ENCODE data around the gene AP2B1.

AP2B1 gene

DNA sequence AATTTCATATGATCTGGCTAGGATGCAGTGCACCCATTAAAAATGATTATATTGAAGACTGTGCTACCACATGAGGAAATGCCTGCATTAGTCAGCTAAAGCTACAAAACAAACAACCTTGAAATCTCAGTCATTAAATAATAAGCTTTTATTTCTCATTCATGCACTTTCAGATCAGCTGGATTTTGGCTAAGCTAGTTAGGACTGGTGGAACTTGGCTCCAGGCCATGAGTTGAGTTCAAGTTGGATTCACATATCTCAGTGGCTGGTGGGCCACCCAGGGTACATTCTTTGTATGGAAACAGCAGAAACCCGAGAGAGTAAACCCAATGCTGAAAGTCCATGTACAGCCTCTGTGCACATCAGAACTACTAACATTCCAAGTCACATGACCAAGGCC is 43.3 kb upstream of the AP2B1 start:
- DNase-seq (ENCODE audit: extremely low read depth, low read depth) = no peak
- TF ChIP-seq, protein P1, sequence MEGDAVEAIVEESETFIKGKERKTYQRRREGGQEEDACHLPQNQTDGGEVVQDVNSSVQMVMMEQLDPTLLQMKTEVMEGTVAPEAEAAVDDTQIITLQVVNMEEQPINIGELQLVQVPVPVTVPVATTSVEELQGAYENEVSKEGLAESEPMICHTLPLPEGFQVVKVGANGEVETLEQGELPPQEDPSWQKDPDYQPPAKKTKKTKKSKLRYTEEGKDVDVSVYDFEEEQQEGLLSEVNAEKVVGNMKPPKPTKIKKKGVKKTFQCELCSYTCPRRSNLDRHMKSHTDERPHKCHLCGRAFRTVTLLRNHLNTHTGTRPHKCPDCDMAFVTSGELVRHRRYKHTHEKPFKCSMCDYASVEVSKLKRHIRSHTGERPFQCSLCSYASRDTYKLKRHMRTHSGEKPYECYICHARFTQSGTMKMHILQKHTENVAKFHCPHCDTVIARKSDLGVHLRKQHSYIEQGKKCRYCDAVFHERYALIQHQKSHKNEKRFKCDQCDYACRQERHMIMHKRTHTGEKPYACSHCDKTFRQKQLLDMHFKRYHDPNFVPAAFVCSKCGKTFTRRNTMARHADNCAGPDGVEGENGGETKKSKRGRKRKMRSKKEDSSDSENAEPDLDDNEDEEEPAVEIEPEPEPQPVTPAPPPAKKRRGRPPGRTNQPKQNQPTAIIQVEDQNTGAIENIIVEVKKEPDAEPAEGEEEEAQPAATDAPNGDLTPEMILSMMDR (IDR thresholded peaks at IDR 0.05; ENCODE audit: low read depth, low read length, missing control alignments) = no peak
- no peak overlapping the region for H3K4me3 ChIP-seq (replicated peaks; ENCODE audit: low read depth, low read length)

- no peak for DNase-seq (ENCODE audit: extremely low read depth, low read depth)
- no peak overlapping the region for H3K4me3 ChIP-seq (replicated peaks; ENCODE audit: low read depth, low read length)
- TF ChIP-seq, protein P1 (IDR thresholded peaks at IDR 0.05; ENCODE audit: low read depth, low read length, missing control alignments) = no peak
These were observed 42.0 kb upstream of the AP2B1 start for GRCh38 chr17:35545150-35545549.

DNA sequence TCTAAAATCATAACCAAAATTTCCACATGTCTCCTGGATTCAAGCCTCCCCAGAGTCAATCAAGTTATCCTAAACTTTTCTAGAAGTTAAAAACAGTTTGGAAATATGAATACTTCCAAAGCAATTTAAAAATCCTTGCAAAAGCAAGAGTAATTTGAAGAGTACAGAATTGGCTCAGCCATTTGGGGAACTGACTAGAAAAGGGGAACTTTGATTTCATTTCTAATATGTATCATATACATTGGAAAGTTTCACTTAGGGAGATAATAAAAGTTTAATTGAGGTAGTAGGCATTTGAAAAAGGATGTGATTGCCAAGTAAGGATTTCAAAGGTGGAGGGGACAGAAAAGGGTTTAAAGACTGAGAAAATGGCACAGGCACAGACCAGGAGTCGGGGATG is 40.6 kb upstream of the AP2B1 start:
- TF ChIP-seq, protein P1 (IDR thresholded peaks at IDR 0.05; ENCODE audit: low read depth, low read length, missing control alignments) = no peak
- no peak overlapping the region for H3K4me3 ChIP-seq (replicated peaks; ENCODE audit: low read depth, low read length)
- DNase-seq (ENCODE audit: extremely low read depth, low read depth) = no peak

- no peak overlapping the region for H3K4me3 ChIP-seq (replicated peaks; ENCODE audit: low read depth, low read length)
- TF ChIP-seq, protein P1 (IDR thresholded peaks at IDR 0.05; ENCODE audit: low read depth, low read length, missing control alignments) = no peak
- no peak for DNase-seq (ENCODE audit: extremely low read depth, low read depth)
These were observed 38.8 kb upstream of the AP2B1 start for GRCh38 chr17:35548208-35548810.

DNA sequence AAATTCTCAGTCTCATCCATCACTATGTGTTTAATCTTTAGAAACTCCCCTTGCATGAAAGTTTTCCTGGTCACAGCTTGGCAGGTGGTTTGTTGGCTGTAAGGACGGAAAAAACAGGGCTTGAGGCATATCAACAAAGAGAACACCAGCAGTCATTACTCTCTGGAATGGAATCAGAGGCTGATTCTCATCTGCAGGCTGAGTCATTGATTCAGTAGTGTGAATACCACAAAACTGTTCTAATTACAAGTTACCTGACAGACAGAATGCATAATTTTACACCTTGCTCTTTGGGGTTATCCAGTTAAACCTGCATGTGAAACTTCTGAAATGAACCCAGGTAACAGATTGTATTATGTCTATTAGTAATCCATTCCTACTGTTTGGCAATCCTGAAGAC is 38.1 kb upstream of the AP2B1 start:
- DNase-seq (ENCODE audit: extremely low read depth, low read depth) = no peak
- H3K4me3 ChIP-seq (replicated peaks; ENCODE audit: low read depth, low read length) = no peak overlapping the region
- TF ChIP-seq, protein P1 (IDR thresholded peaks at IDR 0.05; ENCODE audit: low read depth, low read length, missing control alignments) = no peak

- no peak overlapping the region for H3K4me3 ChIP-seq (replicated peaks; ENCODE audit: low read depth, low read length)
- no peak for DNase-seq (ENCODE audit: extremely low read depth, low read depth)
- TF ChIP-seq, protein P1 (IDR thresholded peaks at IDR 0.05; ENCODE audit: low read depth, low read length, missing control alignments) = no peak
These were observed 33.8 kb upstream of the AP2B1 start for GRCh38 chr17:35553310-35553709.

DNA sequence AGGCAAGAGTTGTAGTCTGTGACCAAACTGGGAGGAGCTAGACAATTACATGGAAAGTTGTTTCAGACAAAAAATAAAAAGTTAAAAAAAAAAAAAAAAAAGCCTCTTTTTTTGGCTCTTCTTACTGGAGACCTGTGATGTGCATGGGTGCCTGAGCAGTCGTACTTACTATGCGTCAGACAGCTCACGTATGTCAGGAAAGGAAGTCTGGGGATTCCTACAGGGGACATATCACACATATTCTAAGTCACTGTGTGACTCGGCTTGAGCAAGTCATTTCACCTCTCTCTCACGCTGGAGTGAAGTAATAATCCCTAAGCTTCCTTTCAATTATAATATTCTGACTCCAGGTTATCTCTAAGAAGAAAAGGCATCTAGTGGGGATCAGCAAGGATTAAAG is 32.5 kb upstream of the AP2B1 start:
- no peak for DNase-seq (ENCODE audit: extremely low read depth, low read depth)
- no peak overlapping the region for H3K4me3 ChIP-seq (replicated peaks; ENCODE audit: low read depth, low read length)
- TF ChIP-seq, protein P1 (IDR thresholded peaks at IDR 0.05; ENCODE audit: low read depth, low read length, missing control alignments) = no peak

All from HFF-Myc (cell line).